ENCODE data around the gene BRSK2.

GRCh38 chr11:1387521-1387920, 2.2 kb upstream of the BRSK2 start:
- TF ChIP-seq YY1 (IDR thresholded peaks at IDR 0.05; ENCODE audit: insufficient read depth, insufficient read length) (no peak), SUZ12 (IDR thresholded peaks at IDR 0.05; ENCODE audit: extremely low read depth, insufficient read depth, insufficient read length) (no peak), ZNF274 (IDR thresholded peaks at IDR 0.05; ENCODE audit: low read depth, low read length) (no peak)
